ENCODE measurements around the gene TAF10. TPM values are rescaled to one million over a fixed set of nuclear protein-coding genes. Genes with fewer than 3 reads are reported as not detected.

The TAF10 gene
- polyA plus RNA-seq, 4 donors = 62.6 to 133 (median 105) TPM

DNA sequence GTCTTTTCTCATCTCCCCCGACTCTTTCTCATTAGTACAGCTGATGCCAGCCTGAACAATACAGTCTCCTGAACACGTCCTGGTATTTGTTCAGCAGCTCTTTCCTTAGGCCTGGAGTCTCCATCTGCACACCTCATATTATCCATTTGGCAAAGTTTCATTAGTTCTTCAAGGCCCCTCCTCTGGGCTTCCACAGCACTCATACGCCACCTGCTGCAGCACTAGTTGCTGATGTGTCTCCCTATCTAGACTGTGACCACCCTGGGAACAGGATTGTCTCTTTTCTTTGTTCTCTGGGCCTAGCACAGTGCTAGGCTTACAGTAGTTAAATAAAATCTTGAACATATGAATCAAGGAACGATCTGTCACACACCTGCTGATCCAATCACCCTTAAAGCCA is 26.4 kb upstream of the TAF10 start:
- Histone ChIP-seq H3K27me3 (ENCODE audit: control insufficient read depth in 3 of 3, insufficient read depth in 3 of 3, low read length in 3 of 3) (no peaks in the 10 kb centered on the region), H3K36me3 (ENCODE audit: control insufficient read depth in 3 of 3, insufficient read depth in 2 of 3, low read depth in 1 of 3, low read length in 3 of 3) (peaks cover 0 to 34% (median 0%) of the 10 kb centered on the region in 3 donors), H3K4me1 (ENCODE audit: control insufficient read depth in 3 of 3, insufficient read depth in 2 of 3, low read depth in 1 of 3, low read length in 2 of 3) (peaks cover 0 to 11% (median 0%) of the 10 kb centered on the region in 3 donors), H3K4me3 (ENCODE audit: low read depth in 1 of 3, low read length in 3 of 3) (no peak overlapping the region), H3K9me3 (ENCODE audit: control insufficient read depth in 2 of 2, insufficient read depth in 1 of 2, low read depth in 1 of 2, low read length in 1 of 2) (no peaks in the 10 kb centered on the region), H3K27ac (ENCODE audit: low read depth in 1 of 3, low read length in 2 of 3) (peak overlapping the region in 1 of 3 donors; percentile 5)
- FAIRE-seq = no peak
- 61 to 67% (median 61%) methylated on average over 4 of the region's 4 CpGs for WGBS, 3 donors
- DNase-seq = no peak

DNA sequence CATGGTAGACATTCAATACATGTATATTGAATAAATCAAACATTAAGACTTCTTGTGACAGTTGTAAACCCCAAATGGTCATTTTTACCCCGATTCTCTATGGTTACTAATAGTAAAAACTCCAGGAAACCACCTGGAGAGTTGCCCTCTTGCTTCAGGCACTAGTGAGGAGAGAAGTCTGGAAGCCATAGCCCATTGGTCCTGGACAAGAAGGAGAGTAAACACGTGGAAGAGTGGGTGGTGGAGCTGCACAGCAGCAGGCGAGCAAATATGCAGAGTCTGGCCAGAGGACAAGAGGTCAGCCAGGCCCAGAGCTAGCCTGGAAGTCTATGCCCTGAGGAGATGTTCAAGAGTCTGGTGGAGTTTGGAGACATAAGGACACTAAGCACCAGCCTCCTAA is 25.9 kb upstream of the TAF10 start:
- Histone ChIP-seq H3K9me3 (ENCODE audit: control insufficient read depth in 2 of 2, insufficient read depth in 1 of 2, low read depth in 1 of 2, low read length in 1 of 2) (no peaks in the 10 kb centered on the region), H3K4me1 (ENCODE audit: control insufficient read depth in 3 of 3, insufficient read depth in 2 of 3, low read depth in 1 of 3, low read length in 2 of 3) (peaks cover 0 to 11% (median 0%) of the 10 kb centered on the region in 3 donors), H3K27me3 (ENCODE audit: control insufficient read depth in 3 of 3, insufficient read depth in 3 of 3, low read length in 3 of 3) (no peaks in the 10 kb centered on the region), H3K4me3 (ENCODE audit: low read depth in 1 of 3, low read length in 3 of 3) (no peak overlapping the region), H3K27ac (ENCODE audit: low read depth in 1 of 3, low read length in 2 of 3) (peak overlapping the region in 1 of 3 donors; percentile 5), H3K36me3 (ENCODE audit: control insufficient read depth in 3 of 3, insufficient read depth in 2 of 3, low read depth in 1 of 3, low read length in 3 of 3) (peaks cover 0 to 40% (median 0%) of the 10 kb centered on the region in 3 donors)
- 41 to 50% (median 47%) methylated on average over 3 of the region's 3 CpGs for WGBS, 3 donors
- FAIRE-seq = no peak
- DNase-seq = no peak

DNA sequence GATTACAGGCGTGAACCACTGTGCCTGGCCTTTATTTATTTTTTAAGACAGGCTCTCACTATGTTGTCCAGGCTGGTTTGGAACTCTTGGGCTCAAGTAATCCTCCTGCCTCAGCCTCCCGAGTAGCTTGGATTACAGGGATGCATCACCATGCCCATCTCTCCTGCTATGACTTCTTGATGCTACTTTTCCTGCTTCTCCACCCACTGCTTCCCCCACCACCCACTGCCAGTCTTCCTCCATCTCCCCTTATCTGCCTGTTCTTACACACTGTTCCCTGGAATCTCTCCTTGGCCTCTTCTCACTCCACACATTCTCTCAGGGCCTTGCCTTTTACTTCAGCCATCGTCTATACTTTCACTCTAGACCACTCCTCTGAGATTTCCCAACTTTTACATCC is 24.5 kb upstream of the TAF10 start:
- Histone ChIP-seq H3K27me3 (ENCODE audit: control insufficient read depth in 3 of 3, insufficient read depth in 3 of 3, low read length in 3 of 3) (no peaks in the 10 kb centered on the region), H3K9me3 (ENCODE audit: control insufficient read depth in 2 of 2, insufficient read depth in 1 of 2, low read depth in 1 of 2, low read length in 1 of 2) (no peaks in the 10 kb centered on the region), H3K36me3 (ENCODE audit: control insufficient read depth in 3 of 3, insufficient read depth in 2 of 3, low read depth in 1 of 3, low read length in 3 of 3) (peaks cover 0 to 53% (median 0%) of the 10 kb centered on the region in 3 donors), H3K4me3 (ENCODE audit: low read depth in 1 of 3, low read length in 3 of 3) (no peak overlapping the region), H3K4me1 (ENCODE audit: control insufficient read depth in 3 of 3, insufficient read depth in 2 of 3, low read depth in 1 of 3, low read length in 2 of 3) (peaks cover 0 to 20% (median 0%) of the 10 kb centered on the region in 3 donors), H3K27ac (ENCODE audit: low read depth in 1 of 3, low read length in 2 of 3) (peak overlapping the region in 1 of 3 donors; percentile 39)
- 86 to 95% (median 87%) methylated on average over 3 of the region's 3 CpGs for WGBS, 3 donors
- FAIRE-seq = no peak
- no peak for DNase-seq

DNA sequence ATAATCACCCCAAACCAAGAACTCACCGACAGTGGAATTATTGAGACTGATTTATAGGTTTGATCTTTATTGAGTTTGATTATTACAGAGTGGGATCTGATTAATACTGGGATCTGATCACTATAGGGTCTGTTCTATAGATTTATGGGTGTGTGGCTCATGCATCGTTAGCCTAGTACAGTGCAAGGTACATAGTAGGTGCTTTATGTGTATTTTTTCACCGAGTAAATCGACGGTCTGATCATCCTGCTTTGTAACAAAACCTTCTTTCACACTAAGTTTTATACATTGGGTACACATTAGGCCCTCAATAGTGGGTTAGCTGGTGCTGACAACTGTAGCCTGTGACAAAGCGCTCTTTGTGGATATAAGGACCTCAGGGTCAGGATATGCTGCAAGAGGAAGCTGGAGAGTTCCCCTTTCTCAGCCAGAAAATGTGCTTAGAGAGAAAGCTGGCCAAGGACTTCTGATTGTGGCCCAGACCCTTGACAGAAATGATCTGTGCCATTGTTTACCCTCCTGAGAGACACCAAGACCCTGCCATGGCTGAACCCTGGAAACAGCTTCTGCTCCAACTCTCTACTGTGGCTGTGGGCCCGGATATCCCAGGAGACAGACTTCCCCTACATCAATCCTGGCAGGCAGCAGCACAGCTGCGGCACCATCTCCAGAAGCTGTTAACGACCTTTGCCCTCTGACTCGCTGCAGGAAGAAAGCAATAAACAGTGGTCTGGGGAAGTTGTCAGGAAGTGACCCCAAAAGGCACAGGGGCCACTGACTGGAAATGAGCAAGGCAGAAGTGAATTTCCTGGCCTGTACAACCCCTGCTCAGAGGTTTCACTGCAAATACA is 23.3 kb upstream of the TAF10 start:
- Histone ChIP-seq H3K27me3 (ENCODE audit: control insufficient read depth in 3 of 3, insufficient read depth in 3 of 3, low read length in 3 of 3) (no peaks in the 10 kb centered on the region), H3K4me1 (ENCODE audit: control insufficient read depth in 3 of 3, insufficient read depth in 2 of 3, low read depth in 1 of 3, low read length in 2 of 3) (peaks cover 0 to 26% (median 0%) of the 10 kb centered on the region in 3 donors), H3K9me3 (ENCODE audit: control insufficient read depth in 2 of 2, insufficient read depth in 1 of 2, low read depth in 1 of 2, low read length in 1 of 2) (no peaks in the 10 kb centered on the region), H3K36me3 (ENCODE audit: control insufficient read depth in 3 of 3, insufficient read depth in 2 of 3, low read depth in 1 of 3, low read length in 3 of 3) (peaks cover 0 to 48% (median 0%) of the 10 kb centered on the region in 3 donors), H3K4me3 (ENCODE audit: low read depth in 1 of 3, low read length in 3 of 3) (no peak overlapping the region), H3K27ac (ENCODE audit: low read depth in 1 of 3, low read length in 2 of 3) (peak overlapping the region in 2 of 3 donors; percentile 69 to 78)
- 35 to 38% (median 36%) methylated on average over 10 of the region's 10 CpGs for WGBS, 3 donors
- DNase-seq (peak; percentile 83 to 87), FAIRE-seq (no peak)

DNA sequence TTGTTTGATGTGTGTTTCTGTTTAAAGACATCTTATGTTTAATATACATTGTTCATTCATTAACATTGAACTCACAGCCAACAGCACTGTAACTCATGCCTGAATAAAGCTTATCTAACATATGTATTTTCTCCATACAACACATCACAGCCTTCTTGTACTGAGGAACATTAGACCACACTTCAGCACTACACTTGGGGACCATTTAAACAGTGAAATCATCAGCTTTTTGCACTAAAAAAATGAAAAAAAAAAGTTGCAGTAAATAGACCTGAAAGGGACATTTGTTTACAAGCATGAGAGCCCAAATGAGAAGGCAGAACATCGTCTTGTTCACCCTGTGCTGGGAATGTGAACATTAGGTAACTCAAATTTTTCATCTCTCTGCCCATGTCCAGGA is 22.5 kb upstream of the TAF10 start:
- Histone ChIP-seq H3K4me3 (ENCODE audit: low read depth in 1 of 3, low read length in 3 of 3) (no peak overlapping the region), H3K27ac (ENCODE audit: low read depth in 1 of 3, low read length in 2 of 3) (peak overlapping the region in 1 of 3 donors; percentile 69), H3K27me3 (ENCODE audit: control insufficient read depth in 3 of 3, insufficient read depth in 3 of 3, low read length in 3 of 3) (no peaks in the 10 kb centered on the region), H3K36me3 (ENCODE audit: control insufficient read depth in 3 of 3, insufficient read depth in 2 of 3, low read depth in 1 of 3, low read length in 3 of 3) (peaks cover 0 to 44% (median 0%) of the 10 kb centered on the region in 3 donors), H3K9me3 (ENCODE audit: control insufficient read depth in 2 of 2, insufficient read depth in 1 of 2, low read depth in 1 of 2, low read length in 1 of 2) (peaks cover 0 to 3% of the 10 kb centered on the region in 2 donors), H3K4me1 (ENCODE audit: control insufficient read depth in 3 of 3, insufficient read depth in 2 of 3, low read depth in 1 of 3, low read length in 2 of 3) (peaks cover 0 to 29% (median 0%) of the 10 kb centered on the region in 3 donors)
- 65 to 76% (median 65%) methylated on average over 1 of the region's 1 CpG for WGBS, 3 donors
- FAIRE-seq (no peak), DNase-seq (no peak)

DNA sequence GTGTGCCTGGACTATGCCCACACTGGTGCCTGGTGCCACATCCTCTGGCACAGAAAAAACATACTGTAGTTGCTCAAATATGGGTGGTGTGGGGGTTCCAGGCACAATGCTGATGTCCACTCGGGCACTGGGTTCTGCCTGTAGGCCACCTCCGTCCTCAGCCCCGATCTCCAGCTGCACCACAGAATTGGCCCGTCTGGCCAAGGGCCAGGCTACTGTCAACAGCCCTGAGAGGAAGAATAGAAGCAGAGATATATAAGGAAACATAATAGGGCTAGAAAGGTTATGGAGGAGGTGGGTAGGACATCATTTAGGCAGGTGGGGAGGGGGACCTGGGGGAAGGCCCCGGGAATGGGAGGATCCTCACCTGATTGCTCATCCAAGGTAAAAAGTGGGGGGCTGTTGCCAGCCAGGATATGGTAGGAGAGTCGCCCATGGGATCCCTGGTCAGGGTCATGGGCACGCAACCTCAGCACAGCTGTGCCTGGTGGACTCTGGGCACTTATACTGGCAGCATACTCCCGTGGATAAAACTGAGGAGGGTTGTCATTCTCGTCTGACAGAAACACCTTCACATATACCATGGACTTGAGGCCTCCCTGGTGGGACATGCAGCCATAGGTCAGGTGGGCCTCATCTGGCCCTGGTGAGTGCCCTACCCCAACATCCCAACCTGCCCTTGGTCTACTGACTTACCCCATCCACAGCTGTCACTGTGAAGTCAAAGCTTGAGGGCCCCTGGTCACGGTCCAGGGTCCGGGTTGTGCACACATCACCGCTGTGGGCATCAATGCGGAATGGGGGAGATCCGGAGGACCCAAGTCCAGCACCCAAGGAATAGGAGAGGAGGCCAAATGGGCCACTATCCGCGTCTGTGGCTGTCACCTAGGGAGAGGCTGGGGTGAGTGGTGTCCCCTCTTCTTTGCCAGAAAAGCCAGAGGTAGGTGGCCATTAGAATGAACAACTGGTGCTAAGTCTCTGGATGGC is 21.7 kb upstream of the TAF10 start:
- WGBS, 3 donors = 91 to 93% (median 92%) methylated on average over 16 of the region's 16 CpGs
- Histone ChIP-seq H3K27me3 (ENCODE audit: control insufficient read depth in 3 of 3, insufficient read depth in 3 of 3, low read length in 3 of 3) (no peaks in the 10 kb centered on the region), H3K27ac (ENCODE audit: low read depth in 1 of 3, low read length in 2 of 3) (no peak overlapping the region), H3K4me3 (ENCODE audit: low read depth in 1 of 3, low read length in 3 of 3) (no peak overlapping the region), H3K4me1 (ENCODE audit: control insufficient read depth in 3 of 3, insufficient read depth in 2 of 3, low read depth in 1 of 3, low read length in 2 of 3) (peaks cover 0 to 31% (median 0%) of the 10 kb centered on the region in 3 donors), H3K36me3 (ENCODE audit: control insufficient read depth in 3 of 3, insufficient read depth in 2 of 3, low read depth in 1 of 3, low read length in 3 of 3) (peaks cover 0 to 49% (median 0%) of the 10 kb centered on the region in 3 donors), H3K9me3 (ENCODE audit: control insufficient read depth in 2 of 2, insufficient read depth in 1 of 2, low read depth in 1 of 2, low read length in 1 of 2) (peaks cover 0 to 5% of the 10 kb centered on the region in 2 donors)
- DNase-seq = no peak
- no peak for FAIRE-seq

DNA sequence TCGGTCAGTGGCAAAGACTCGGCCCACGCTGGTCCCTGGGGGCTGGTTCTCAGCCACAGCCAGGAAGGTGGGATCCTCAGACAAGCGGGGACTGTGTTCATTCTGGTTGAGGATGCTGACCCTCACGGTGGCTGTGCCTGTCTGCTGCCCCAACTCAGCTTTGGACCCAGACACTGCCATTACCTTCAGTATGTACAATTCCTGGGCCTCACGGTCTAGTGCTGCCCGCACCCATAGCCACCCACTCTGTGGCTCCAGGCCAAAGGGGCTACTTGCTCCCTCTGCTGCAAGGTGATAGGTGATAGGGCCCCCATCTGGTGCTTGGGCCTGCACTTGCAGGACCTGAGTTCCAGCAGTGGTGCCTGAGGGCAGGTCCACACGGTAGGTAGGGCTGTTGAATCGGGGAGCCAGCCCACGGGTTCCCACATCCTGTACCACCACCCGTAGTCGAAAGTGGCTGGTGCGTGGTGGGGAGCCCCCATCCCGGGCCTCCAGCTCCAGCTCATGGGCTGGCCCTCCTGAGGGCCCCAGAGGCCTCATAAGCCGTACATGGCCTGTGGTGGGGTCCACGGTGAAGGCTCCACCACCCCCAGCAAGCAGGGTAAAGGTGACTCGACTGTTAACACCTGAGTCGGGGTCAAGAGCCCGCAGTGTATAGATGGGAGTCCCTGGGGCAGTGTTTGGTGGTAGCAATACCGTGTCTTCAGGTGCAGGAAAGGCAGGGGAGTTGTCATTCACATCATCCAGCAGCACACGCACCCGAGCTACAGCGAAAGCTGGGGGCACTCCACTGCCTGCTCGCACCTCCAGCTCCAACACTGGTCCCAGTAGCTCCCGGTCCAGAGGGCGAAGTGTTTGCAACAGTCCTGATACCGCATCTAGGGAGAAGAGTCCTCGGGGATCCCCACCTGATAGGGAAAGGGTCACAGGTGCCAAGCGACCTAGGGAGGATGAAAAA is 20.4 kb upstream of the TAF10 start:
- FAIRE-seq (no peak), DNase-seq (no peak)
- Histone ChIP-seq H3K4me1 (ENCODE audit: control insufficient read depth in 3 of 3, insufficient read depth in 2 of 3, low read depth in 1 of 3, low read length in 2 of 3) (peaks cover 0 to 31% (median 2%) of the 10 kb centered on the region in 3 donors), H3K36me3 (ENCODE audit: control insufficient read depth in 3 of 3, insufficient read depth in 2 of 3, low read depth in 1 of 3, low read length in 3 of 3) (peaks cover 0 to 49% (median 0%) of the 10 kb centered on the region in 3 donors), H3K9me3 (ENCODE audit: control insufficient read depth in 2 of 2, insufficient read depth in 1 of 2, low read depth in 1 of 2, low read length in 1 of 2) (peaks cover 0 to 5% of the 10 kb centered on the region in 2 donors), H3K27ac (ENCODE audit: low read depth in 1 of 3, low read length in 2 of 3) (no peak overlapping the region), H3K4me3 (ENCODE audit: low read depth in 1 of 3, low read length in 3 of 3) (no peak overlapping the region), H3K27me3 (ENCODE audit: control insufficient read depth in 3 of 3, insufficient read depth in 3 of 3, low read length in 3 of 3) (no peaks in the 10 kb centered on the region)
- 88 to 92% (median 90%) methylated on average over 28 to 29 of the region's 29 CpGs for WGBS, 3 donors
